Raji (cell line): Measurements from ENCODE around the gene DOK1.

Experiments
- POLR2A ChIP-seq: IDR thresholded peaks from 2 replicates; pipeline ENCODE4 v1.6.1; 2011; ENCODE audit warnings: low read depth, low read length, control low read depth; ENCODE audit not compliant: insufficient read depth

The DOK1 gene

GRCh38 chr2:74553892-74554819 is at the start of gene DOK1, which contains the start of gene LOXL3:
TSS of gene DOK1 (plus strand) at chr2:74554720. CDS start at chr2:74554755, 35 bp downstream.
TSS of gene LOXL3 (minus strand) at chr2:74553942. CDS start at chr2:74552634, 1,308 bp downstream.
- TF ChIP-seq POLR2A = 0 out of 2 replicates have a peak, but pooled peaks have one; percentile 21

DNA sequence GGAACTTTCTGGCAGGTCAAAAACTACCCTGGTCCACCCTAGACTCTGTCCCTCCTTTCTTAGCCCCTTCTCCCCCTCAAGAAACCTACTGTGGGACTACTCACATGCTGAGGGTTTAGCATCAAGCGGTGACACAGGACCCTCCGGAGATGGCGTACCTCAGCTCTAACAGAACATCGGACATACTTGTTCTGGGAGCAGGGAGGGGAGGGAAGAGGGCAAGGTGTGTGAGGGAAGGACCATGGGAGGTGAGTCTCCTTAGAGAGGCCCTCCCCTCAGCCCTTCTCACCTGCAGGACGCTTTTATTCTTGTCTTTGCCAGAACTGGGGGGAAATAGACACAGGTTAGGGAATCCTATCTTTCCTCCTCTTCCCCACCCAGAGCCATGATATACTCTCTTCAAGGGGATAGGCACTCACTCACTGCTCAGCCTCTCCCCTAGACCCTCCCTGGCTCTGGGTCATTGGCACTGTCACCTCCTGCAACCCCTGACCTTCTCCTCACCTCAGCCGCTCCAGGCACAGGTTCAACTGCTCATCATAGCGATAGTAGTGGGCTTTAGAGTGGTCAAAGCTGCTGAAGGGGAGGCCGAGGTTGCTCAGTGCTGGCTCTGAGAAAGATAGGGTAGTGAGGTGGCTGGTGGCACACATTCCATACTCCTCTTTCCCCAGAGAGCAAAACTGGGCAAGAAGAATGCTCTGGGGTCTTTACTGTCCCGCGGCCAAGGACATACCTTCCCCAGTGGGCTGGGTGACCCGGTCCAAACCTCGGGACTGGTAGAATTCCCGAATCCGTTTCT is 48.9 kb upstream of the DOK1 start:
- no peak for TF ChIP-seq POLR2A

- TF ChIP-seq POLR2A = peak; percentile 77
Measured at GRCh38 chr2:74507145-74507925, 47.2 kb upstream of the DOK1 start, which contains the start of gene PCGF1. TSS of gene PCGF1 (minus strand) at chr2:74507695. CDS start at chr2:74507668, 27 bp downstream.

DNA sequence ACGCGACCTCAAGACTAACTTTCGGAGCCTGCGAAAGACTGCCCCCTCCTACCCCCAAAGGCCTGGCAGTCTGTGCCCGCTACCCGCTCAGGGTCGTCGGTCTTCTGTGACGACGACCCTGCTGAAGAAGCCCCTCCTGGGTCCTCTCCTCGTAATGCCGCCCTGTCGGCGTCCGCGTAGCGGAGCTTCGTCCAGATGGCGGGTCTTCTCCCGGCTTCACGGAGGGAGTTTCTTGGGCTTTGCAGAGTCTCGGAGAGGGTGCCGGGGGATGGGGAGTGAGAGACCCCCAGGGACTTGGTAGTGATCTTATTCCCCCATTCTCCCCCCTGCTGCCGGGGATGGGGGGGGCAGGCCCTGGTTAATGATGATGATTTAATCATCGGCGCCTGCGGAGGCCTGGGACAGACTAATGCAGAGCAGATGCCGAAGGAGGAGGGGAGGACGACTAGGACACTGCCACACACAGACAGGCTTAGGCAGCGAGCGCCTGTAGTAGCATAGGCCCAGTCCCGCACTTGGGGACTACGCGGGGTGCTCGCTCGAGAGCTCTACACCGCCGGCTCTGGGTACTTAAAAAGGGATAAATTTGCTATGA is 46.5 kb upstream of the DOK1 start:
- no peak for TF ChIP-seq POLR2A

- no peak for TF ChIP-seq POLR2A
Measured at GRCh38 chr2:74510272-74510671, 44.2 kb upstream of the DOK1 start.

GRCh38 chr2:74511104-74511989 is 43.2 kb upstream of the DOK1 start:
- no peak for TF ChIP-seq POLR2A

DNA sequence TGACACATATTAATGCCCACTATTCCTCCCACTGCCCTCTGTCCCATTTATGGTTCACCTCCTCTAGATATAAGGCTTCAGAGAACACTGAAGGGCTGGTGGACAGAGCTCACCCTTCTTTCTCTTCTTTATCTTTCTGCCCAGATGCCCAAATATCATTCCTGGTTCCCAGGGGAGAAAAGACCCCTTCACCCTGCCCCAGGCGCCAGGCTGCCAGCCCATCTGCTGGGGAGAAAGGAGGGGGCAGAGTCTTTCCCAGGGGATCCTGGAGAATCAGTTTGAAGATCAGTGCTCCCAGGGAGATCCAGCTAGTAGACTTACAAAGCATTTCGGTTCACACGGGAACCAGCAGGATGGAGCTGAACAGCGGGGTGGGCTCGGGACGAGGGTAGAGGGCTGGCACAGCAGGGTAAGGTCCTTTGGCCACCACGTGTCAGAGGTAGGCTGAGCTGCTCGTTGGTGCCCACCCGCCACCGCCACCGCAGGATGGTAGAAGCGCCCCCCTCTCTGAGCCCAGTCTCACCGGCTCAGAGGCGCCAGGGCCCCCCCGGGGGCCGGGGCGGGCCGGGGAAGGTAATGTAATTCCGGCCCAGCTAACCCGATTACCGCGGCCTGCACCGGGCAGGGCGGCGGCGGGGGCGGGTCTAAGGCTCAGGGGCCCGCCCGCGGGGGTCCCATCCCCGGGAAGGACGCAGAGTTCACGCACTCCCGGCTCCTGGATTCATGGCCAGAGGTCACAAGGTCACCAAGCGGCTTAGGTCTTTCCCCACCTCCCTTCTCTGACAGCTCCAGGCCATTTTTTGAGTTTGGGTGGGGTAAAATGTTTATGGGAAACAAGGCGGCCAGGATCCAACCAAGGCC is 41.5 kb upstream of the DOK1 start:
- TF ChIP-seq POLR2A = no peak

DNA sequence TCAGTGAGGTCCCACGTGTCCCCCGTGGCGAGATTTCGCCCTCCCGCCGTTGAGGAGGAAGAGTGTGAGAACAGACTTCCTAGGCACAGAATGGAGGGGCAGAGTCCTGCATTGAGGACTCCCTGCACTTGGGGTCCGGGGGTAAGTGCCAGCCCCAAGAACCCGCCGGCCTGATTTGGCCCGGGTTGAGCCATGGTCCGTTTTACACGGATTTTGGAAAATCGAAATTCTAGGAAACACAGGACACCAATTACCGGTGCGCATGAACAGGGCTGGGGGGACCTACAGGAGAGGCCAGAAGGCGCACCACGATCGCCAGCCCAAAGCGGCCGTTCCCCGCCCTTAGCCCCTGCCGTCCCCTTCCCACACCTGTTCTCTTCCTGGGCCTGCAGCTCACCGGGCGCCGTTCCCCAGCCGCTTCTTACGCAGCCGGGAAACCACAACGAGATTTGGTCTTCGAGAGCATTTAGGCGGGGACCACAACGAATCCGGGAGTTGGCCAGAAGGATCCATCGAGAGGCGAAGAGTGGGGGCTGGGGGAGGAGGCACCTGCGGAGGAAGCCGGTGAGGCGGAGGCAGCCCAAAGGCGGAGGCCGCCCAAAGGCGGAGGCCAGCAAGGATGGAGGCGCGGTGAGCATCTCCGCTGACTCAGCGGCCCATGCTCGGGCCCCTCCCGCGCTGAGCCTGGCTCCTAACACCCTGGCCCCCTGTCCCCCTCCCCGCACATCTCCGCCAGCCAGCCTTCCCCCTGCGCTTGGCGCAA is 40.7 kb upstream of the DOK1 start:
- TF ChIP-seq POLR2A = no peak

GRCh38 chr2:74514368-74515270 is 39.9 kb upstream of the DOK1 start, which contains the start of gene TLX2:
TSS of gene TLX2 (plus strand) at chr2:74514450. CDS start at chr2:74514807, 357 bp downstream.
- no peak for TF ChIP-seq POLR2A

DNA sequence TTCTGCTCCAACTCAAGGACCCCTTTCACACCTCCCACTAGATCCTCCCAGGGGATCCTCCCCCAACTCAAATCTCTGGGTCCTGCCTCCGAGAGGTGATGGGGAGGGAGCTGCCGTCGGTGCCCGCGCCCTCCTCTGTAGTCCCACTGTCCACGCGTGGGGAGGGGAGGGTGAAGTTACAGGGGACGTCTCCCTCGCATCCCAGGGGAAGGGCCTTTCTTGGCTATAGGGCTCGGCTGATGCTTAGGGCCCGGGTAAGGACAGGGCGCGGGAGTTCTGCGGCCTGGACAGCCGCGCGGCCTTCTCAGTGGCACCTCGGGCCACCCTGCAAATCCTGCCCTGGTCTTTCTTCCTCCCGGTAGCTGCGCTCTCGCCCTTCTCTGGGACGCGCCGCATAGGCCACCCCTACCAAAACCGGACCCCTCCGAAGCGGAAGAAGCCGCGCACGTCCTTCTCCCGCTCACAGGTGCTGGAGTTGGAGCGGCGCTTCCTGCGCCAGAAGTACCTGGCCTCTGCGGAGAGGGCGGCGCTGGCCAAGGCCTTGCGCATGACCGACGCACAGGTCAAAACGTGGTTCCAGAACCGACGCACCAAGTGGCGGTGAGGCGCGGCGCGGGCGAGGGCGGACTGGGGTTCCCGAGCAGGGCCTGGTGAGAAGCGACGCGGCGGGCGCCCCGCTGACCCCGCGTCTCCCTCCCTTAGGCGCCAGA is 39.1 kb upstream of the DOK1 start:
- TF ChIP-seq POLR2A = no peak
